A204.1 (cell line): Measurements from ENCODE around the gene GNPDA1.

Source experiments
- FAIRE-seq: peaks from 2 replicates; lab custom pipeline; 2012; peaks lifted over from hg19 to GRCh38; lab: Jason Lieb, UNC

GNPDA1 gene

GRCh38 chr5:142023836-142024235, 11.0 kb upstream of the GNPDA1 start:
- FAIRE-seq = no peak

GRCh38 chr5:142020122-142020659, 7.4 kb upstream of the GNPDA1 start:
- FAIRE-seq = no peak

GRCh38 chr5:142017832-142018427, 5.1 kb upstream of the GNPDA1 start:
- FAIRE-seq = no peak

- no peak for FAIRE-seq
Observed at GRCh38 chr5:142016556-142016955, 3.7 kb upstream of the GNPDA1 start.

- peak; percentile 77 for FAIRE-seq
Observed at GRCh38 chr5:142015781-142016533, 3.1 kb upstream of the GNPDA1 start.

GRCh38 chr5:142014911-142015584, 2.2 kb upstream of the GNPDA1 start:
- FAIRE-seq = peak; percentile 54

- FAIRE-seq = peak; percentile 87
Observed at GRCh38 chr5:142013734-142014521, 1.1 kb upstream of the GNPDA1 start.

GRCh38 chr5:142012186-142012785, 541 bp downstream of the GNPDA1 start:
- no peak for FAIRE-seq

- FAIRE-seq = no peak
Observed at GRCh38 chr5:142011572-142012185, 1.1 kb downstream of the GNPDA1 start.

GRCh38 chr5:142009886-142010285, 2.9 kb downstream of the GNPDA1 start:
- FAIRE-seq = no peak

- FAIRE-seq = no peak
Observed at GRCh38 chr5:142008813-142009212, 4.0 kb downstream of the GNPDA1 start.

- FAIRE-seq = no peak
Observed at GRCh38 chr5:142007237-142007544, 5.6 kb downstream of the GNPDA1 start.

- FAIRE-seq = no peak
Observed at GRCh38 chr5:142006363-142007236, 6.2 kb downstream of the GNPDA1 start.

GRCh38 chr5:142003266-142003800, 9.5 kb downstream of the GNPDA1 start:
- no peak for FAIRE-seq

- FAIRE-seq = no peak
Observed at GRCh38 chr5:142000704-142001484, 11.9 kb downstream of the GNPDA1 start.

GRCh38 chr5:142000173-142000572, 12.7 kb downstream of the GNPDA1 start:
- no peak for FAIRE-seq

GRCh38 chr5:141997358-141997960, 15.4 kb downstream of the GNPDA1 start:
- no peak for FAIRE-seq

GRCh38 chr5:141995656-141996055, 17.2 kb downstream of the GNPDA1 start:
- FAIRE-seq = no peak

- FAIRE-seq = no peak
Observed at GRCh38 chr5:141994511-141995136, 18.2 kb downstream of the GNPDA1 start.
